ENCODE data around the gene LRMDA.

Gene LRMDA

DNA sequence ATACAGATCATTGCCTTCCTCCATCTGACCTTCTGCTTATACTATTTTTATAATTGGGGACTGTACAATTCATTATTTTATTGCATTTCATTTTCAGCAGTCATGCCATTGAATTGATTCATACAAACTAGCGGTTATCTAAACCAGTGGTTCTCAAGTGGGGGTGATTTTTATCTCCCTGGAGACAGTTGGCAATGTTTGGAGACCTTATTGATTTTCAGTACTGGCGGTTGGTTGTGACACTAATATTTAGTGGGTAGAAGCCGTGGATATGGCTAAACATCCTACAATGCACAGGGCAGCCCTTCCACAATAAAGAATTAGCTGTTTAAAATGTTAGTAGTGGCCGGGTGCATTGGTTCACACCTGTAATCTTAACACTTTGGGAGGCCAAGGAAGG lies 765.9 kb downstream of the LRMDA start:
- no peak for DNase-seq (ENCODE audit: low read depth, low spot score)

DNA sequence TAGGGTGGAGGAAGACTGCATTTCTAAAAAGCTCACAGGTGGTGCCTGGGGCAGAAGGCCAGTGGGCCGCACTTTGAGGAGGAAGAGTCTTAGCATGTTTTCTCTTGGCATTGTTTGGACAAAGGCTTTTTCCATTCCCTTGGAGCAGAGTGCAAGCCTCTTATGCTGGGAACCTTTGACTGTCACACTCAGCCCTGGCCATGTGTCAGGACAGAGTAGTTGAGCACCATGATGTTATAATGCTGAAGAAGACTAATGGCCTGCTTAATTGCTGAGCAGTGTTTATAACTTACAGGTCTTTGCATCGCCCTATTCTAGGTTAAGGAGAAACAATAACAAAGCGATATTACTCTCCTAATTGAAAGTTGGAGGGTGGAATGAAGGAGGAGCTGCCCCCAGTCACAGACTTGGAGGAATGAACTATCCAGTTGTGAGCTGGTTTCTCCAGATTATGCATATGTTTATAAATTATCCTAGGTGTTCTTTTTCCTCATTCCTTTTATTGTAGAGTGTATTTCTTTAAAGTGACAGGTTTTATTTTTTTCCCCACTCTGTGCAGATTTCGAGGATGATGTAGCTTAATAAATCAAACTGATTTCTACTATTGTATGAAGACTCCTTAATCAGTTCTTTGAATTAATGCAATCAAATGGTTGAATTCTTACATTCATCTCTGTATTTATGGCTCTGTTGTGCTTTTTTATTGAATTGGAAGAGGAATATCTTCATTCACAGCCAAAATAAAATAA lies 767.0 kb downstream of the LRMDA start:
- no peak for DNase-seq (ENCODE audit: low read depth, low spot score)

DNA sequence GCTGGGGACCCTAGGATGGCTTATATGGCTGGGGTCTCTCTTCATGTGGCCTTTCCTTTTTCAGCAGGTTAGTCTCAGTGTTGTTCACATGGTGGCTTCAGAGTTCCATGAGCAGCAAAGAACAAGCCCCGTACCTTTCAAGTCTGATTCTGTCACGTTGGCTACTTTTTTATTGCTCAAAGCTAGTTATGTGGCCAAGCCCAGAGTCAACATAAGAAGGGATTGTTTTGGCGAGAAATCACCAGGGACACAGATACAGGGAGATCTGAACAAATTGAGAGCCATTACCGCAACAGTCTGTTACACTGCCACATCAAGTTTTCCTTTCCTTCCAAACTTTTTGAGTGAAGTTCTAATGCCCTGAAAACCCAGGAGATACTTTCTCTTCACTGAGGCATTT lies 770.5 kb downstream of the LRMDA start:
- DNase-seq (ENCODE audit: low read depth, low spot score): no peak

DNA sequence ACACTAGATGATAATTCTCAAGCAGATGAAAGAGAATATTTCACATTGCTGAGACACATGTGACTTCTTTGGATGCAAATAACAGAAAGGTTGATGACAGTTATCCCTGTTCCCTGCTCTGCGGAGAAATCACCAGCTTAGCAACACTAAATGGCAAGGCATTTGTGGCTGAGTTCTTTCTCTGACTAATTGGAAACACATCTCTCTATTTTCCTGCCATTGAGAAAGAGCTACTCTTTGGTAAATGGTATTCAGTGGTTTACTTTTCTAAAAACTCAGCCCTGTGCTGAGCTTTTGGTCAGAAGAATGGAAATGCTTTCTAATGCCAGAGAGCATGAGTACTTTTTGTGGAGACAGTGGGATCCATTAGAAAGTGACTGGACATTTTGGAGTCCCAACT lies 771.4 kb downstream of the LRMDA start:
- DNase-seq (ENCODE audit: low read depth, low spot score): no peak

DNA sequence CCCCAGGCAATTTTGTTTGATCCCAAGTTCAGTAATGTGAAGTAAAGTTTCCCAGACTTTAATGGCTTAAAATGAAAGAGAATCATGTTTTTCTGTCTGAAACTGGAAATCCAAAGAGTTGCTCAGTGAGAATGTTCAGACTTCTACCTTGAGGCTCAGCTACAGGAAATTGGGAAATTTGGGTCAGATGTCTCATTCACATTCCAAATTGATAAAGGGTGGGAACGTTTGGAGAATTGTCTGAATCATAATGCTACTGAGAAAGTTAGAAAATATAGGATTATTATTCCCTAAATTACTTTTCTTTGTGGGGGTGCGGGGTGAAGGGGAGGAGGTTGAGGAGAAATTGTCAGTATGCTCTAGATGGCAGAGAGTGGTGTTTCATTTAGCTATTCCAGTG lies 773.9 kb downstream of the LRMDA start:
- DNase-seq (ENCODE audit: low read depth, low spot score): no peak

DNA sequence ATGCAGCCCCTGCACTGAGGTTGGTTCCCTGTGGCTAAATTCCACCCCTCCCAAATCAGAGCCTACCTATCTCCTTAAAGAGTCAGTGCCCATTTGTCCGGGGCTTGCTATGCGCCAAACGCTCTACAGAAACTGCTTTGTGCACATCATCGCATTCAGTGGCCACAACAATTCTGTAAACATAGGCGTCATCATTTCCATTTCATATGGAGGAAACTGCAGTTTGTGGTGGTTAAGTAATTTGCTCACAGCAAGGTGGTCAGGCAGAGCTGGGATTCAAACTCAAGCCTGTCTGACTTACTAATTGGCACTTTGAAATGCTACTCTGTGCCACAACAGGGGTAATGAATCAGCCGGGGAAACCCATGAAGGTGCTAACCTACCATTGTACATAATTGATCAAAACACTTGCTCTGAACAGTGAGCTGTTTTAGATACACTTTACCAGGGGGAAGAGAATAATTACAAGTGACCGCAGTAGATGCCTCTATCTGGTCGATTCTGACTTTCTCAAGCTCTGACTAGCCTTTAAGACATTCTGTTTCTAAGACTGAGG lies 775.5 kb downstream of the LRMDA start:
- no peak for DNase-seq (ENCODE audit: low read depth, low spot score)

DNA sequence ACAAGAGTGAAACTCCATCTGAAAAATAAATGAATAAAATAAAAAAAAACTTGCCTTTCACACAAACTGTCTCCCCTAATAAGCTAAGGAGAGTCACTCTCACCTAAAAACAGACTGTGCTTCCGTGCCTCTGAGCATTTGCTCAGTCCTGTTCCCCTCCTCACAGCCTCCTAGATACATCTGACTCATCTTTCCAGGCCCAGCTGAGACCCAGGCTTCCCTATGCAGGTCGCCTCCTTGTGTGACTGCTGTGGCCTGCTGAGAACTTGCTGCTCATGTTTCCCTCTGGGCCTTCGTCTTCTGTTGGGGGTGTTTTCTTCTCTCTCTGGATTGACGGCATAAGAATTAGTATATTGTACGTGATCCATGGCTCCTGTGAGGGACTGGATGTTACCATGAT lies 777.7 kb downstream of the LRMDA start:
- DNase-seq (ENCODE audit: low read depth, low spot score): no peak

DNA sequence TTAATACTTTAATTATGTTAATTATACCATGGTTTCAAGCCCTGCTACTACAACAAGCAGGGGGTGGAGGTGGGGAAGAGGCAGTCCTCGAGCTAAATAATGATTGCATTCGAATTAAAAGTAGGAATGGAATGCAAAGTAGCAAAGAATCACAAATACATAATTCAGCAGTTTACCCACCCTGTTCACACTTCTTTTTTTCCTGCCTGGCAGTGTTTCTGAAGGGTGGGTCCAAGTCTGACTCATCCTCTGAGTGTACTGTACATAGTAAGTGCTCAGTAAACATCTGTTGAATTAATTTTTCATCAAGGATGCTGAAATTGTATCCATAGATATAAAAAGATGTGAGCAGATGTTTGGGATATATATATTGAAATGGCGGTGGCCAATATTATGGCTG lies 778.8 kb downstream of the LRMDA start:
- DNase-seq (ENCODE audit: low read depth, low spot score): no peak

DNA sequence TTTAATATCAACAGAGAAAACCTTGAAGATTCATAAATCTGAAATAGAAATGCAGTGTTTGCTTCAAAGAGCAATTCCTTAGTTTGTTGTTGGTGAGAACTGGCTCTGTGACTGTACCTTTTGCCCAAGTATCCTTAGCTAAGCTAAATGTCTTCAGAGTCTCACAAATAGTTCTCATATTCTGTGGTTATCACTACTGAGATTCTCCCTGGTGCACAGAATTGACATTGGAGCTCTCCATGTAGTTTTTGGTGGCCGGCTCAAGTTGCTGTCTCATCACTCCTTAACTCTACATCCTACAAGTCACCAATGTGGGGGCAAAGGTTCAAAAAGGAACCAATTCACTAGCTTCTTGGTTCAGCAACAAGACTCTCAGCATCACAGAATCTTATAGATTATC lies 780.3 kb downstream of the LRMDA start:
- no peak for DNase-seq (ENCODE audit: low read depth, low spot score)

DNA sequence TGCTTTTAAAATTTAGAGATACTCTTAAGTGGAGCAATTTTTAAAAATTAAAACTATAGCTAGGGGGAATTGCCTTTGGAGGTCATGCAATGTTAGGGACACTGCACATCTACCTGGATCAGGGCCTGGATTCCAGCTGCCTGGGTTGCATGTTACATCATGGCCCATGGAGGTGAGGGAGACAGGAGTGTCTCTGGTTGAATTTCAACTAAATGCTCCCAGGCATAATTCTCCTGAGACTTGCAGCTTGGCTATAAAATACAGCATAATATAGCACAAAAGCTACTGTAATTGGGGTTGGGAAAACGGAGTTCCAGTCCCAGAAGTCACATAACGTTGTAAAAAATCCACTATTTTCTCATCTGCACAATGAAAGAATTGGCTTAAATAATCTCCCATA lies 782.5 kb downstream of the LRMDA start:
- no peak for DNase-seq (ENCODE audit: low read depth, low spot score)

DNA sequence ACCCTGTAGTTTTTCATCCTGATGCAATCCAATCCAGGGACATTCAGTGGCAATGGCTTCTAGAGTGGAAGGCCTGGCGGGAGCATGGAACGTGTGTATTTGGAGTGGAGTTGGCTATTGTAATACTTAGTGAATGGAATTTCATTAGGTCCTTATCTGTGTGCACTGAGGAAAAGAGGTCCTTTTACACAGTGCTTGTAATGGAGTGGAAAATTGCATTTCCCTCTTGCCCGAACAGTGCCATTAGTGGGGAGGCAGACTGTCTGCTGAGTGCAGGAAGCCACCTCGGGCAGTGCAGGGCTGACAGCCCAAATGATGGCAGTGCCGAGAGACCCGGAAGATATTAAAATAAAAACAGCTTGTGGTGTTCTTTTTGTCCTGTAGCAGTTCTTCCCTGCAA lies 786.6 kb downstream of the LRMDA start:
- DNase-seq (ENCODE audit: low read depth, low spot score): no peak

DNA sequence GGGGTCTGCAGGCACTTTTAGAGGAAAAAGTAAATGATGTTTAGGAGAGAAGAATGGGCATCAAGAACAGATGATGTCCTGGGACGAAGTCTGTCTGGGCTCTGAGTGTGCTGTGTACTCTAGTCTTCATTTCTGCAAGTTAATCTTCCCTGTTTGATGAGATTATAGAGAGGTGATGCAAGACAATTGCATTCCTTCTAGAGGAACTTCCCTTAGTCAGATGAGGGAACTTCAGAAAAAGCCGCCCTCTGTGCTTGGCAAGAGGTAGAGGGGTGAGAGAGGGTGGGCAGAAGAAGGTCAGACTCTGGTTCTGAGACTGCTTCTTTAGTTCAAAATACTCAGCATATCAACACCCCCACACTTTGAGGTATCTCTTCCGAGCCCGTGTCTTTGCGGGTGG lies 797.9 kb downstream of the LRMDA start:
- DNase-seq (ENCODE audit: low read depth, low spot score): no peak

DNA sequence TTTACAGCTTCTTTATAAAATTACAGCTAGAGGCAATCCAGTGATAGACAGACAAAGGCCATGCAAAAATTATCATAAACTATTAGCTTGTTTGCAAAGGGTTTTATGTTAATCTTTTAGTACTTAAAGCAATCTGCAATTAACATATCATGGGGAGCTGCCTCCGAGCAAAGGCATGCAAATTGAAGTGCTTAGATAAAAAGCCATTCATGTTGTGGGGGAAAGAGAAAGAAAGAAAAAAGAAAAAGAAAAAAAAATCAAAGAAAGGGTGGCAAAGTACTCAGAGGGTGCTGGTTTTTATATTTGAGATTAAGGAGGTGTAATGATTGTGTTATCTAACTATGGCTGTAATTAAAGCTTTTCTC lies 799.5 kb downstream of the LRMDA start:
- no peak for DNase-seq (ENCODE audit: low read depth, low spot score)

DNA sequence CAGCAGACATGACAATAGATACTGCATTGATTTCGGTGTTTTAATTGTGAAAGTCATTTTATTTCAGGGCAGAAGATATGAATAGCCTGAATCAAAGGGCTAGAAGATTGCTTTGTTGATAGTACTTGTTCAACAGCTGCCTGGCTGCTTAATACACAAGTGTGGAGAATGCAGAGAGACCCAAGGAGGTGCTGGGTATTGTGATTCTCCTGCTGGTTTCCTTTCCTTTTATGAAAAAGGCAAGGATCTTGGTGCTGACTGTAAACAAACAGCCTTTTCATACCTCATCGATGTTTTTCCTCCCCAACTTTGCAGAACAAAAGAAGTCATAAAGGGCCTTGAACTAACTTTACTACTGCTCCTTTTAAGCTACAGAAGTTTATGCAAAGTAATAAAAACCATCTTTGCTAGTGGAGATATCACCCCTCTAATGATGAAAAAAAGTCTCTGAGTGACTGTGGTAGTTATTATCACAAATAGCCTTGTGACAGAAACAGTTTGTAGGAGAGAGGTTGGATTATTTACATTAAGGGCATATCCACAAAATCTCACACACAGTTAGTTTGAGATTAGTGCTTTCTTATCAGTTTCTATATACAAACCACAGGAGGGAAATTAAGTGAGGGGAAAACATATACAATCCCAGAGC lies 800.0 kb downstream of the LRMDA start:
- DNase-seq (ENCODE audit: low read depth, low spot score): no peak

DNA sequence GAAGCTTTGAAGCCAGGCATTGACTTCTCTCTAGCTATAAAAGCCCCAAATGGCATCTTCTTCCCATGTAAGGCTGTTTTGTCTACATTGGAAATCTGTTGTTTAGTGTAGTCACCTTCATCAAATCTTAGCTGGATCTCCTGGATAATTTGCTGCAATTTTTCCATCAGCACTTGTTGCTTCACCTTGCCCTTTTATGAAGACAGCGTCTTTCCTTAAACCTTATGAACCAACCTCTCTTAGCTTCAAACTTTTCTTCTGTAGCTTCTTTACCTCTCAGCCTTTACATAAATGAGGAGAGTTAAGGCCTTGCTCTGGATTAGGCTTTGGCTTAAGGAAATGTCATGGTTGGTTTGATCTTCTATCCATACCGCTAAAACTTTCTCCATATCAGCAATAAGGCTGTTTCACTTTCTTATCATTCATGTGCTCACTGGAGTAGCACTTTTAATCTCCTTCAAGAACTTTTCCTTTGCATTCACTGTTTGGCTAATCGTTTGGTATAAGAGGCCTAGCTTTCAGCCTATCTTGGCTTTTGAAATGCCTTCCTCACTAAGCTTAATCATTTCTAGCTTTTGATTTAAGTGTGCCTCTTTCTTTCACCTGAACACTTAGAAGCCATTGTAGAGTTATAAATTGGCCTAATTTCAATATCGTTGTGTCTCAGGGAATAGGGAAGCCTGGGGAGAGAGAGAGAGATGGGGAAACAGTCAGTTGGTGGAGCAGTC lies 803.2 kb downstream of the LRMDA start:
- no peak for DNase-seq (ENCODE audit: low read depth, low spot score)

DNA sequence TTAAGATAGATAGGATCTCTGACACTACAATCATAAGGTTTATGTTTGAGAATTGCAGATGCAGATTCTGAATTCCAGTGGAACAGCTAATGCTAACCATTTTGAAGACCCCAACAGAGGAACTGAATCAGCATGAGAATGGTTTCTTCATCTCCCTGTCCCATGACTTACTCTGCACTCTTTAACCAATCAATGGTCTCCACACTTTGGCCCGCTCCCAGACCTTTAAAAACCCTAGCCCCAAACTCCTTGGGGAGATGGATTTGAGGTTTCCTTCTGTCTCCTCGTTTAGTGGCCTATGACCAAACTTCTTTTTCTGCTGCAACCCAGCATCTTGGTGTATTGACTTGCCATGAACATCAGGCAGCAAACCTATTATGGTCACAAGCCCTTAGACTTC lies 804.9 kb downstream of the LRMDA start:
- DNase-seq (ENCODE audit: low read depth, low spot score): no peak

DNA sequence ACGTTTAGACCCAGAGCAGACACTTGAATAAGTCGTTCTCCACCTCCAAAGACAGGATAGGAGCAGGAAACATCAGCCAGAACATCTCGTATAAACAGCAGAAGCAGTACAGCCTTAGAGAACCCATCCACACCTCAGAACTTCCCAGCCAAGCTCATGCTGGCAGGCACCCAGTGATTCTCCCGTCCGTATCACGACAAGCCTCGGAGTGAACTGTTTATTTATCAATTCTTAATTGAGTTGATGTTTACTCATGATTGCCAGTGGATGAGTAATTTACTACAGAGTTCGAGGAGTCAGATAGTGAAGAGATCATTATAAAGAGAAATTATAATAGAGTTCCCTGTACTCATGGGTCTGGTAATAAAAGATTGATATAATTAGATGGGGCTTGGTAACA lies 811.5 kb downstream of the LRMDA start:
- DNase-seq (ENCODE audit: low read depth, low spot score): no peak

DNA sequence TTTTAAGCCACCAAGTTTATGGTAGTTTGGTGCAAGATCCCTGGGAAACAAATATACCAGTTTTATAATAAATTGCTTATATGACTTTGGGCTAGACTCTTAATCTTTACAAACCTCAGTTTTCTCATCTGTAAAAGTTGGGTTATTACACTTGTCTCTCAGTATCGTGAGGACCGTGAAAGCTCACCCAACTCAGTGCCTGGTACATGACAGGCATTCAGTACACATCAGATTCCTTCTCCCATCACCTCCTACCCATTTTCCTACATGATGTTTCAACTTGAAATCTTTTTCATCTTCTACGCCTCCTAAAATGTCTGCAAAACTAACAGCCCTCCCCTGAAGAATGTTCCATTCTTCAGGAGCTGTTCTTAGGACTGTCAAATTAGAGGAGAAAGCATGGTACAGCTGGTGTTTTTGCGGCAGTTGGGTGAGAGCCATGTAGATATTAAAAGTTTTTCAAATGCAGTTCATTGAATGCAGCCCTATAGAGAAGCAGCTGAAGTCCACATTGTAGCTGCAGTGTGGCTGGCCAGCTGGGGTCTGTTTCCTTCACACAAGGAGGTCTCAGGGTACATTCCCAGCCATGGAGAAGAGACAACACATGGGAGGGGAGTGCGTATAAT lies 812.8 kb downstream of the LRMDA start:
- no peak for DNase-seq (ENCODE audit: low read depth, low spot score)

DNA sequence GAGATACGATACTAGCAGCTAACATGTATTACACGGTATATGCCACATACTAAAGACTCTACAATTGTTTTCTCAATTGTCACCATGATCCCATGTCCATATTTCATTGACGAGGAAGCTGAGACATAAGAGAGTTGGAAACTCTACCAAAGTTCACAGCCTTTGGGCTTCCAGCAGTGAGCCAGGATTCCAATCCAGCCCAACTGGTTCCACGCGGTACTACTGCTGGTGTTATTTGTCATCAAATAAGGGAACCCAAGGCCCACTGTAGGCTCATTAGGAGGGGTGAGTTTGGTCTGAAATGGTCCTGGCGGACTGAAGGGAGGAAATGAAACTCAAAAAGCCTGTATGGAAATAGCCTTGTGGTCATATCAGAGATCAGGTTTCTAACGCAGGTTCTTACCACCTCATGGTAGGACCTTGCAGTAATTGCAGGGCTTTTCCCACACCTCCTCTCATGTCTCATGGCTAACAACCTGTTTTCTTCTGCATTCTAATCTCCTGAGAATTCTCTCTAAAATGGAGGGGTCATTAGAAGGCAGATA lies 814.6 kb downstream of the LRMDA start:
- DNase-seq (ENCODE audit: low read depth, low spot score): no peak

DNA sequence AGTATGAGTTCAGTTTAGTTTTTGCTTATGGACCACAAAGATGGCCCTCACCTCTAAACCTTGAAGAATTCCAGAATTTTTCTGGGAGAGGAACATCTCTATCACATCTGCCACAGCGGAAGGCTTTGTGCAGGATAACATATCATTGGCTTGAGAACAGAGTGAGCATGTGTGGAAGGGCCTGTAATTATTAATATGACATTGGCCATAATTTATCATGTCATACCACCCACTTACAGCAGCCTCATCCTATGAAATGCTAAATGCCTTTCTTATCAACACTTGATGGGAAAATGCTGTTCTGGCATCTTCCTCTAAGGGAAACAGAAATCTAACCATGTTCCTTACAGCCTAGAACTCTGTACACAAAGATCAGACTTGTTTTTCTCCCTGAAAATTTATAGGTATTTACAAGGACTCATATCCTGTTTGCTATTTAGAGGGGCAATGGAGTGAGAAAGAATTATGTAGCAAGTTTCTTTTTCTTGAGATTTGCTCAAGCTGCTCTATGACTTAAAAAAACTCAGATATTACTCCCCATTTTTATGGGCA lies 817.3 kb downstream of the LRMDA start:
- no peak for DNase-seq (ENCODE audit: low read depth, low spot score)

DNA sequence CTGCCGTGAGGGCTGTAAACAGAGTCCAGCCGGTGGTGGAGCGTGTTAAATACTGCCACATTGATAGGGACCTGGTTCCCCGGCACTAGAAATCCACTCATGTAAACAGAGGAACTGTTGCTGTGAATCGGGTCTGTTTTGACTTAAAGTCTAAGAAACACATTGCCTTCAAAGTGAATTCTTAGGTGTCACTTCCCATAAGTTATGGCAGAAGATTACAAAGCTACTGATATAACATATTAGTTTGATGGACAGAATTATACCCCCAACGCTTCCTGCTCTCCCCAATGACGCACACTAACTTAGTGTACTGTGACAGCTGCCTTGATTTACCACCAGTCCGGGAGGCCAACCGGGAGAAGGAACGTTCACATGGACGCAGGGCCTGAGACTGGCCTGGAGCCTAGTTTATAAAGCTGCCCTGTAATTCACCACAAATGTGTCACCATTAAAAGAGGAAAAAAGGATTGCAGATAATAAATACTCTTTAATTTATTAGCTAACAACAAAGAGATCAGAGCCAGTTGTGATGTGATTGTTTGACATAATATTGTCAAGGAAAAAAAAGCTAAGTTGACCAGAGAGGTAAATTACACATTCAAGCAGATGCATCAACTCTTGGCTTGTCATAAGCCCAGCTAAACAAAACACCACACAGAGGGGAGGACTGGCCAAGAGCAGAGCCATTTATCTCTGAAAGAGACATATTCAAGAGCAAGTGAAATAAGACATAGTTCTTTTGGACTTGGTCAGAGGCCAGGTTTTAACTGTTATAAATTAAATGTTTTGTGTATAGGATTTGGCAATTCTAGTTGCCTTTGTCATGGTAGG lies 820.6 kb downstream of the LRMDA start:
- no peak for DNase-seq (ENCODE audit: low read depth, low spot score)

All from activated naive CD8-positive, alpha-beta T cell treated with anti-CD3 and anti-CD28 coated beads, Interleukin-2, amount 50 U/mL, for 16 hours (primary cell).